SW480 (cell line): ENCODE data around the gene ADCY5.

ENCODE experiments used
- DNase-seq: peaks from one replicate; pipeline ENCODE4 v3.0.0-alpha.2; 2016; ENCODE audit warnings: low spot score

The ADCY5 gene

DNA sequence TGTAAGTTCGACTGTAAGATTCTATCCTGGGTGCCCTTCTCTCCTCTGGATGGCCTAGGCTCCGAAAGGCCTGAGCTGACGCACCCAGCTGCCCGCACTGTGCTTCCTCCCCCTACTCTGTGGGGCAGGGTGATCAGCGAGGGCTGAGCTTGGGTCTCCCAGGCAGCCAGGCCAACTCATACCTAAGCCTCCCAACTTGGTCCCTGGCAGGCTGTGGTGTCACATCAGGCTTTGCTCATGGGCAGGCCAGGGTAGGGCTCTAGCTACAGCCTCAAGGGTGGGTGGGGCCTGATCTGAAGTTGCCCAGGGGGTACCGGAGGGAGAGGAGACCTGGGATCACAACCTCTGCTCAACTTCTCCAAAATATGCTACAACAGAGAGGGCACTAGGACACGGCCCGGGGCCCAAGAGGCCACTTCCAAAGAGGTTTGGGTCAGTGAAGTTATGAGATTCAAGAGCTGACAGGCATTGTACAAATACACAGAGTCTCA is 123.1 kb downstream of the ADCY5 start:
- DNase-seq: no peak

GRCh38 chr3:123324880-123325765 is 123.8 kb downstream of the ADCY5 start:
- no peak for DNase-seq

DNA sequence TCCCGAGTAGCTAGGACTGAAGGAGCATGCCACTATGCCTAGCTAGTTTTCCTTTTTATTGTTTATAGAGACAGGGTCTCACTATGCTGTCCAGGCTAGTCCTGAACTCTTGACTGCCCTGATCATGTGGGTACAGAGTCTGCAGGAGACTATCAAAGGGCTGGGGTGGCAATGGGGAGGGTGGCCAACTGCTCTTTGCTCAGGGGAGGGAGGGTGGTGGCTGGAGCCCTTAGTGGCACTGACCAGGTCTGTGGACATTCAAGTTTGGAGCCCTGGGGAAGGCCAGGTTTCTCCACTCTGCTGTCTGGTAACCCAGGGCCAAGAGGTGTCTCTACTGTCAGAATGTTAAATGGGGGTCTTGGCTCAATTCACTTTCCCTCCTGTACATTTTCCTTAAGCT is 125.1 kb downstream of the ADCY5 start:
- DNase-seq: no peak

GRCh38 chr3:123322866-123323265 is 126.0 kb downstream of the ADCY5 start:
- DNase-seq: no peak

GRCh38 chr3:123321806-123322205 is 127.1 kb downstream of the ADCY5 start:
- no peak for DNase-seq

DNA sequence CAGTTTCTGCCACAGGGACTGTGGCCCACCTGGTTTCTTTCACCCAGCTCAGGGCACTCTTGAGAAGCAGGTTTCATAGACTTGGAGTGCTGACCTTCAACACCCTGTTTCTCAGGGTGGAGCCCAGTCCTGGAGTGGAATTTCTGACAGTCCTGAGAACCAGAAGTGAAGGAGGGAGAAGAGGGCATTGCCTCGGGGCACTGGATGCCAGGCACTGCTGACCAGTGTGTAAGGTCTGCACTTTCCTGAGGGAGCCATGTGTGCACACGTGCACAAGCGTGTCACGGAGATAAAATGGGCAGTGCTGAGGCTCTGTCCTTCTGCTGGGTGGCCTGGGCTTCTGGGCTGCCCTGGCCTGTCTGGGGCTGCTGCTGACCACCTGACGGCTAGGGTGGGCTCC is 128.7 kb downstream of the ADCY5 start:
- no peak for DNase-seq

- DNase-seq: no peak
These were observed 129.1 kb downstream of the ADCY5 start for GRCh38 chr3:123319760-123320159.

DNA sequence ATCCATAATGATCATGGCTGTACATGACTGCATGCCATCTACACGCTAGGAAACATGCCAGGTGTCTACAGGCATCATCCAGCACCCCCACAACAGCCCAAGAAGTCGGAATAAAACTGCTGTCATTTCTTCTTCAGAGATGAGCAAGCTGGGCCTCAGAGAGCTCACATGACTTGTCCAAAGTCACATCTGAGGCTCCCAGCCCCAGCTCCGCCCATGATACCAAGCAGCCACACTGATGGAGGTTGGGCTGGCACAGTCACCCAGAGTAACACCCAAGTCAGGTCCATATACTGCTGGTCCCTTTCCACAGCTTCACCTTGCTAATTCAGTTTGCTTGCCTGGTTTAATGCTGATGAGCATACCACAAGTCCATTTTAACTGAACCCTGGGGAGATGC is 130.5 kb downstream of the ADCY5 start:
- no peak for DNase-seq

- DNase-seq: no peak
These were observed 131.2 kb downstream of the ADCY5 start for GRCh38 chr3:123317716-123318115.

- DNase-seq: no peak
These were observed 133.7 kb downstream of the ADCY5 start for GRCh38 chr3:123315271-123315595.

GRCh38 chr3:123314359-123315270 is 134.3 kb downstream of the ADCY5 start:
- no peak for DNase-seq

GRCh38 chr3:123313889-123314288 is 135.0 kb downstream of the ADCY5 start:
- no peak for DNase-seq

- no peak for DNase-seq
These were observed 136.3 kb downstream of the ADCY5 start for GRCh38 chr3:123312331-123313265.

GRCh38 chr3:123311201-123311600 is 137.7 kb downstream of the ADCY5 start:
- no peak for DNase-seq

DNA sequence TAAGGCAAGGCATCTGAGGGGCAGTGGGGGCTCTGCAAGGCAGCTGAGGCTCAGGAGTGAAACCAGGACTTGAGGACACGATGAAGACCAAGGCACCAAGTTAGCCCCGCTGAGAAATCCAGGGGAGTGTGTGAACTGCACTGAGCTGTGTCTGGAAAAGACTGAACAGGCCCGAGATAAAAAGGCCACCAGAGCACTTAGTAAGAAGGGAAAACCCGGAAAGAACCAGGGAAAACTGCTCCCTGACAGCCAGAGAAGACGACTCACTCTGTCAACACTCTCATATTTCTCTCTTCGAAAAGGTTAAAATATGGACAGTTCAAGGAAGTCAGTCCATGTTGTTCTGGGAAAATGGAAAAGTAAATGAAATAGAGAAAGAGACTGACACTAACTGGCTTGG is 138.1 kb downstream of the ADCY5 start:
- no peak for DNase-seq

- DNase-seq: no peak
These were observed 138.7 kb downstream of the ADCY5 start for GRCh38 chr3:123310186-123310585.

DNA sequence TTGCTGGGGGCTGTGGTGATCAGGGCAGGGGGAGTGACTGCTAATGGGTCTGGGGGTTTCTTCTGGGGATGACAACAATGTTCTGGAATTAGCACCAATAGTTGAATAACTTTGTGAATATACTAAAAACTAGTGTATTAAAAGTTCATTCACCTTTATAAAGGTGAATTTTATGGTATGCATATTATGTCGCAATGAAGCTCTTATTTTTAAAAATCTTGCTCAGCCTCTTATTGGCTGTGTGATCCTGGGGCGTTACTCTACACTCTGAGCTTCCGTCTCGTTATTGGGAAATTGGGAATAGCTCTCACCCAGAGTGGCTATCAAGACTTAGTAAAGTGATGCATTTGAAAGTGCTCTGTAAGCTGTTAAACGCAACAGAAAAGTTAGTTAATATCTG is 141.8 kb downstream of the ADCY5 start:
- DNase-seq: no peak

DNA sequence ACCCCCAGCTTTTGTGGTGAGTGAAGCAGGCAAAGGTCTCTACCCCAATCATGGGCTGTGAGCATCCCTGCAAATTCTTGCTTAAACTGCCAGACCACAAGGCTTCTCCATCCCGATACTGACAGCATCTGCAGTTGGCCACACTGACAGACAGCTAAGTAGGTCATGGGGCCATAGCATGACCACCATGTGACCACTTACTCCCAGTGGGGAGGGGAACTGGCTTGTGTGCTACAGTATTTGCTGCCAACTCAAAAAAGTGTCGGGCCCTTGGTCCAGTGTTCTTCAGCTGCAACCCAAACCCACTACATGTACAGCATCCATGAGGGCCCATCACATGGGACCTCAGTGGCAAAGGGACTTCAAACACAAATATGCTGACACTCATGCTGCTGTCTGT is 143.7 kb downstream of the ADCY5 start:
- DNase-seq: no peak

GRCh38 chr3:123303976-123304560 is 144.8 kb downstream of the ADCY5 start:
- DNase-seq: no peak

- DNase-seq: no peak
These were observed 145.9 kb downstream of the ADCY5 start for GRCh38 chr3:123302961-123303360.
